SK-N-SH treated with all-trans-retinoic acid at 6 μM for 48 hours (cell line): ENCODE results near the gene HRCT1.

Source experiments
- ATAC-seq: fragments of 200-7000 bp; cut with Tn5 transposase; 3 replicates; pipeline ENCODE4 v1.9.1; 2020; ENCODE audit warnings: mild to moderate bottlenecking, moderate library complexity
- ARNTL ChIP-seq: fragments of 450-650 bp; formaldehyde crosslinking; IDR thresholded peaks from 2 replicates; pipeline ENCODE4 v1.5.0; 2020; ENCODE audit warnings: low read depth, mild to moderate bottlenecking, moderate library complexity, borderline replicate concordance
- BACH2 ChIP-seq: fragments of 250-450 bp; sonication (Bioruptor Pico); IDR thresholded peaks from 2 replicates; pipeline ENCODE4 v1.9.0; 2021; ENCODE audit warnings: mild to moderate bottlenecking, borderline replicate concordance
- CREB5 ChIP-seq: fragments of 250-450 bp; sonication (Bioruptor Pico); IDR thresholded peaks from 2 replicates; pipeline ENCODE4 v1.5.1; 2020; ENCODE audit warnings: low read depth, mild to moderate bottlenecking, moderate library complexity
- CSDC2 ChIP-seq: fragments of 250-450 bp; sonication (Bioruptor Pico); IDR thresholded peaks from 2 replicates; pipeline ENCODE4 v1.5.0; 2020; ENCODE audit warnings: mild to moderate bottlenecking, moderate library complexity
- CSRNP3 ChIP-seq: fragments of 250-450 bp; sonication (Bioruptor Pico); IDR thresholded peaks from 2 replicates; pipeline ENCODE4 v1.5.1; 2021; ENCODE audit warnings: mild to moderate bottlenecking, moderate library complexity
- ESRRG ChIP-seq: fragments of 250-450 bp; sonication (Bioruptor Pico); IDR thresholded peaks from 2 replicates; pipeline ENCODE4 v1.6.1; 2021; ENCODE audit warnings: mild to moderate bottlenecking
- GLIS3 ChIP-seq: fragments of 250-450 bp; sonication (Bioruptor Pico); IDR thresholded peaks from 2 replicates; pipeline ENCODE4 v1.5.0; 2020; ENCODE audit warnings: mild to moderate bottlenecking, moderate library complexity
- ISL1 ChIP-seq: fragments of 250-450 bp; sonication (Bioruptor Pico); IDR thresholded peaks from 2 replicates; pipeline ENCODE4 v2.1.2; 2022; ENCODE audit warnings: mild to moderate bottlenecking, moderate library complexity
- OSR1 ChIP-seq: fragments of 250-450 bp; sonication (Bioruptor Pico); IDR thresholded peaks from 2 replicates; pipeline ENCODE4 v1.8.0; 2022; ENCODE audit warnings: moderate library complexity, mild to moderate bottlenecking, inconsistent platforms
- PATZ1 ChIP-seq: fragments of 250-450 bp; sonication (Bioruptor Pico); IDR thresholded peaks from 2 replicates; pipeline ENCODE4 v1.8.0; 2020; ENCODE audit warnings: mild to moderate bottlenecking, moderate library complexity, borderline replicate concordance
- RARB ChIP-seq: fragments of 250-450 bp; sonication (Bioruptor Pico); IDR thresholded peaks from 2 replicates; pipeline ENCODE4 v1.8.0; 2021; ENCODE audit warnings: mild to moderate bottlenecking, moderate library complexity
- TCF4 ChIP-seq: fragments of 250-450 bp; sonication (Bioruptor Pico); IDR thresholded peaks from 2 replicates; pipeline ENCODE4 v1.8.0; 2021; ENCODE audit warnings: mild to moderate bottlenecking, moderate library complexity, borderline replicate concordance
- TOX ChIP-seq: fragments of 250-450 bp; sonication (Bioruptor Pico); IDR thresholded peaks from 2 replicates; pipeline ENCODE4 v1.8.0; 2021; ENCODE audit warnings: mild to moderate bottlenecking, moderate library complexity, borderline replicate concordance
- TSHZ2 ChIP-seq: fragments of 250-450 bp; sonication (Bioruptor Pico); IDR thresholded peaks from 2 replicates; pipeline ENCODE4 v1.5.0; 2020; ENCODE audit warnings: mild to moderate bottlenecking, moderate library complexity
- ZFP3 ChIP-seq: fragments of 250-450 bp; sonication (Bioruptor Pico); IDR thresholded peaks from 2 replicates; pipeline ENCODE4 v1.5.0; 2020; ENCODE audit warnings: mild to moderate bottlenecking, moderate library complexity
- ZFP30 ChIP-seq: fragments of 450-650 bp; formaldehyde crosslinking; IDR thresholded peaks from 2 replicates; pipeline ENCODE4 v1.5.0; 2022; ENCODE audit warnings: mild to moderate bottlenecking, moderate library complexity
- ZNF565 ChIP-seq: fragments of 450-650 bp; formaldehyde crosslinking; conservative IDR thresholded peaks from 2 replicates; pipeline ENCODE4 v1.5.0; 2020; ENCODE audit warnings: low read depth, mild to moderate bottlenecking, moderate library complexity
- ZNF70 ChIP-seq: fragments of 450-650 bp; formaldehyde crosslinking; IDR thresholded peaks from 2 replicates; pipeline ENCODE4 v1.5.0; 2020; ENCODE audit warnings: mild to moderate bottlenecking, moderate library complexity
- ZNF8 ChIP-seq: fragments of 450-650 bp; formaldehyde crosslinking; IDR thresholded peaks from 2 replicates; pipeline ENCODE4 v1.5.0; 2020; ENCODE audit warnings: mild to moderate bottlenecking, moderate library complexity
- TF ChIP-seq, protein P1 (sequence below): fragments of 250-450 bp; sonication (Bioruptor Pico); IDR thresholded peaks from 2 replicates; pipeline ENCODE4 v1.8.0; 2021; ENCODE audit warnings: low read depth, mild to moderate bottlenecking, moderate library complexity, borderline replicate concordance

Gene HRCT1

GRCh38 chr9:35928591-35929452, 22.8 kb downstream of the HRCT1 start:
- ATAC-seq = peak; percentile 34
- no peak for TF ChIP-seq RARB (CRISPR knock-in tag)
- TF ChIP-seq OSR1 (CRISPR knock-in tag) = no peak
- TF ChIP-seq ESRRG (CRISPR knock-in tag) = no peak
- no peak for TF ChIP-seq ARNTL
- TF ChIP-seq CSRNP3 (CRISPR knock-in tag) = no peak
- TF ChIP-seq PATZ1 = no peak
- TF ChIP-seq ZFP30 (CRISPR knock-in tag) = no peak
- TF ChIP-seq CSDC2 = no peak
- no peak for TF ChIP-seq ZNF565 (CRISPR knock-in tag)
- no peak for TF ChIP-seq ZNF70 (CRISPR knock-in tag)

DNA sequence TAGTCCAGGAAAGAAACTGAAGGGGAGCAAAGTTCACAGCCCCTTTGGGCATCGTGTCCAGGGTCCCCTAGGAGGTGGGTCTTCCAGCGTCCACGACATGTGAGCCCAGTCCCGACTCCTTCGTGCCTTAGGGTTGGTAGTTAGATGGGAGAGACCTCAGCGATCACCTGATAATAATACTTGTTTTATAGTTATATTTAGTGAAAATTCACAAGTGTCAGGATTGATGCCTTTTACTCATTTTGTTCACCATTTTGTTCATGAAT, 23.4 kb downstream of the HRCT1 start:
- no peak for ATAC-seq
- TF ChIP-seq GLIS3 (CRISPR knock-in tag) (no peak), OSR1 (CRISPR knock-in tag) (no peak), ISL1 (CRISPR knock-in tag) (no peak), BACH2 (CRISPR knock-in tag) (no peak), TSHZ2 (CRISPR knock-in tag) (no peak), TOX (CRISPR knock-in tag) (no peak), CSDC2 (no peak), ZNF8 (no peak), ZNF565 (CRISPR knock-in tag) (no peak), CSRNP3 (CRISPR knock-in tag) (no peak), CREB5 (no peak), ARNTL (no peak), ZFP30 (CRISPR knock-in tag) (no peak), RARB (CRISPR knock-in tag) (no peak), ESRRG (CRISPR knock-in tag) (no peak)
- TF ChIP-seq, protein P1, sequence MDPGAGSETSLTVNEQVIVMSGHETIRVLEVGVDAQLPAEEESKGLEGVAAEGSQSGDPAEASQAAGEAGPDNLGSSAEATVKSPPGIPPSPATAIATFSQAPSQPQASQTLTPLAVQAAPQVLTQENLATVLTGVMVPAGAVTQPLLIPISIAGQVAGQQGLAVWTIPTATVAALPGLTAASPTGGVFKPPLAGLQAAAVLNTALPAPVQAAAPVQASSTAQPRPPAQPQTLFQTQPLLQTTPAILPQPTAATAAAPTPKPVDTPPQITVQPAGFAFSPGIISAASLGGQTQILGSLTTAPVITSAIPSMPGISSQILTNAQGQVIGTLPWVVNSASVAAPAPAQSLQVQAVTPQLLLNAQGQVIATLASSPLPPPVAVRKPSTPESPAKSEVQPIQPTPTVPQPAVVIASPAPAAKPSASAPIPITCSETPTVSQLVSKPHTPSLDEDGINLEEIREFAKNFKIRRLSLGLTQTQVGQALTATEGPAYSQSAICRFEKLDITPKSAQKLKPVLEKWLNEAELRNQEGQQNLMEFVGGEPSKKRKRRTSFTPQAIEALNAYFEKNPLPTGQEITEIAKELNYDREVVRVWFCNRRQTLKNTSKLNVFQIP (CRISPR knock-in tag) = no peak

DNA sequence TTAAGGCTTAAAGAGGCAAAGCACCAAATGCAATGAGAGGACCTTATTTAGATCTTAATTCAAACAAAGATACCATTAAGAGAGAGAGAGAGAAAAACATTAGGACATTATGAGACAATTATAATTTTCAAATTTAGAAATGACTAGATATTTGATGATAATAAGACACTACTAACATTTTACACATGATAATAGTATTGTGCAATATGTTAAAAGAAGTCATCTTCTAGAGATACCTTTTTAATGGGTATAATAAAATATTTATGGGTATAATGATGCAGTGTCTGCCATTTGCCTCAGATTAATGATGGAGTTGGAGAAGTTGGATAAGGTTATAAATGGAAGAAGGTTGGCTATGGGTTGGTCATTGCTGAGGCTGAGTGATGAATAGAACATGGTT, 24.5 kb downstream of the HRCT1 start:
- ATAC-seq = no peak
- TF ChIP-seq ZFP3 (CRISPR knock-in tag) (no peak), BACH2 (CRISPR knock-in tag) (no peak), CREB5 (no peak), ISL1 (CRISPR knock-in tag) (no peak), TCF4 (no peak), ZNF70 (CRISPR knock-in tag) (no peak), RARB (CRISPR knock-in tag) (no peak), PATZ1 (no peak), CSRNP3 (CRISPR knock-in tag) (no peak), OSR1 (CRISPR knock-in tag) (no peak)
